ENCODE results near the gene BSN.
"Not testable (repeated sequence)": the region's sequence is repeated elsewhere in the genome, so short reads cannot be mapped to it uniquely, and the experiment has no call there.

BSN gene

GRCh38 chr3:49671291-49672288 lies 117.3 kb downstream of the BSN start:
- DNase-seq (ENCODE audit: low read depth, low spot score) = peak; percentile 36

GRCh38 chr3:49673121-49673714 lies 118.9 kb downstream of the BSN start:
- no peak for DNase-seq (ENCODE audit: low read depth, low spot score)

- peak; percentile 94 for DNase-seq (ENCODE audit: low read depth, low spot score)
These were observed 119.6 kb downstream of the BSN start, which contains the start of gene APEH for GRCh38 chr3:49673715-49674496. APEH (plus strand) TSS chr3:49674351; CDS start chr3:49674402, 51 bp downstream.

- no peak for DNase-seq (ENCODE audit: low read depth, low spot score)
These were observed 120.3 kb downstream of the BSN start for GRCh38 chr3:49674497-49674983.

GRCh38 chr3:49675912-49676311 lies 121.6 kb downstream of the BSN start:
- DNase-seq (ENCODE audit: low read depth, low spot score) = no peak

- no peak for DNase-seq (ENCODE audit: low read depth, low spot score)
These were observed 126.4 kb downstream of the BSN start for GRCh38 chr3:49680493-49681231.

- DNase-seq (ENCODE audit: low read depth, low spot score) = no peak
These were observed 126.9 kb downstream of the BSN start for GRCh38 chr3:49681232-49681522.

GRCh38 chr3:49681543-49681942 lies 127.3 kb downstream of the BSN start:
- DNase-seq (ENCODE audit: low read depth, low spot score) = no peak

GRCh38 chr3:49683162-49683561 lies 128.9 kb downstream of the BSN start:
- no peak for DNase-seq (ENCODE audit: low read depth, low spot score)

GRCh38 chr3:49684453-49684852 lies 130.2 kb downstream of the BSN start:
- DNase-seq (ENCODE audit: low read depth, low spot score) = not testable (repeated sequence)

GRCh38 chr3:49685103-49685502 lies 130.8 kb downstream of the BSN start:
- not testable (repeated sequence) for DNase-seq (ENCODE audit: low read depth, low spot score)

- not testable (repeated sequence) for DNase-seq (ENCODE audit: low read depth, low spot score)
These were observed 131.6 kb downstream of the BSN start for GRCh38 chr3:49685846-49686245.

GRCh38 chr3:49686346-49686745 lies 132.1 kb downstream of the BSN start:
- DNase-seq (ENCODE audit: low read depth, low spot score) = not testable (repeated sequence)

GRCh38 chr3:49686769-49687423 lies 132.6 kb downstream of the BSN start:
- not testable (repeated sequence) for DNase-seq (ENCODE audit: low read depth, low spot score)

- not testable (repeated sequence) for DNase-seq (ENCODE audit: low read depth, low spot score)
These were observed 133.1 kb downstream of the BSN start for GRCh38 chr3:49687424-49687795.

GRCh38 chr3:49688338-49689045 lies 134.2 kb downstream of the BSN start:
- DNase-seq (ENCODE audit: low read depth, low spot score) = not testable (repeated sequence)

- peak; percentile 85 for DNase-seq (ENCODE audit: low read depth, low spot score)
These were observed 135.0 kb downstream of the BSN start, which contains the start of the genes MST1 and RNF123 for GRCh38 chr3:49689046-49689907. MST1 (minus strand) TSS chr3:49689474; CDS start chr3:49688691, 783 bp downstream. RNF123 (plus strand) TSS chr3:49689557; CDS start chr3:49691166, 1,609 bp downstream.

- DNase-seq (ENCODE audit: low read depth, low spot score) = not testable (repeated sequence)
These were observed 135.8 kb downstream of the BSN start for GRCh38 chr3:49689908-49690624.

Measured in activated CD4-positive, CD25-positive, alpha-beta regulatory T cell treated with anti-CD3 and anti-CD28 coated beads, Interleukin-2, amount 50 U/mL, for 16 hours (primary cell).